Measurements from ENCODE around the gene FUT7.

The FUT7 gene

GRCh38 chr9:136981588-136982231 is 50.2 kb downstream of the FUT7 start:
- no peak for DNase-seq

GRCh38 chr9:136980669-136981478 is 51.0 kb downstream of the FUT7 start:
- no peak for DNase-seq

Data from COR-L47 (cell line).